ENCODE results near the gene IQCM.

- TF ChIP-seq, protein P1, sequence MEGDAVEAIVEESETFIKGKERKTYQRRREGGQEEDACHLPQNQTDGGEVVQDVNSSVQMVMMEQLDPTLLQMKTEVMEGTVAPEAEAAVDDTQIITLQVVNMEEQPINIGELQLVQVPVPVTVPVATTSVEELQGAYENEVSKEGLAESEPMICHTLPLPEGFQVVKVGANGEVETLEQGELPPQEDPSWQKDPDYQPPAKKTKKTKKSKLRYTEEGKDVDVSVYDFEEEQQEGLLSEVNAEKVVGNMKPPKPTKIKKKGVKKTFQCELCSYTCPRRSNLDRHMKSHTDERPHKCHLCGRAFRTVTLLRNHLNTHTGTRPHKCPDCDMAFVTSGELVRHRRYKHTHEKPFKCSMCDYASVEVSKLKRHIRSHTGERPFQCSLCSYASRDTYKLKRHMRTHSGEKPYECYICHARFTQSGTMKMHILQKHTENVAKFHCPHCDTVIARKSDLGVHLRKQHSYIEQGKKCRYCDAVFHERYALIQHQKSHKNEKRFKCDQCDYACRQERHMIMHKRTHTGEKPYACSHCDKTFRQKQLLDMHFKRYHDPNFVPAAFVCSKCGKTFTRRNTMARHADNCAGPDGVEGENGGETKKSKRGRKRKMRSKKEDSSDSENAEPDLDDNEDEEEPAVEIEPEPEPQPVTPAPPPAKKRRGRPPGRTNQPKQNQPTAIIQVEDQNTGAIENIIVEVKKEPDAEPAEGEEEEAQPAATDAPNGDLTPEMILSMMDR (IDR thresholded peaks at IDR 0.05): no peak
- no peak for TF ChIP-seq POLR2A (IDR thresholded peaks at IDR 0.05)
Measured at GRCh38 chr4:149344436-149344835, 471.2 kb downstream of the IQCM start.
